Stomach (tissue), 4 donors: ENCODE measurements around the gene PMP22.

ENCODE experiments used
- POLR2A ChIP-seq, 4 donors: fragments of 450-650 bp; IDR thresholded peaks; one replicate each; pipeline ENCODE4 v1.6.1; 2016; ENCODE audit warnings: antibody characterized with exemption in 4 of 4, control low read depth in 2 of 4, mild to moderate bottlenecking in 1 of 4, moderate library complexity in 1 of 4
- TF ChIP-seq, protein P1 (sequence below), 7 experiments: fragments of 450-650 bp in 4 of 7; fragments of 200-600 bp in 3 of 7; sonication (generic) in 3 of 7; IDR thresholded peaks; one replicate each; pipeline ENCODE4 v1.5.1; 2016 to 2019; ENCODE audit warnings: antibody characterized with exemption in 7 of 7, control low read depth in 2 of 7, mild to moderate bottlenecking in 1 of 7

DNA sequence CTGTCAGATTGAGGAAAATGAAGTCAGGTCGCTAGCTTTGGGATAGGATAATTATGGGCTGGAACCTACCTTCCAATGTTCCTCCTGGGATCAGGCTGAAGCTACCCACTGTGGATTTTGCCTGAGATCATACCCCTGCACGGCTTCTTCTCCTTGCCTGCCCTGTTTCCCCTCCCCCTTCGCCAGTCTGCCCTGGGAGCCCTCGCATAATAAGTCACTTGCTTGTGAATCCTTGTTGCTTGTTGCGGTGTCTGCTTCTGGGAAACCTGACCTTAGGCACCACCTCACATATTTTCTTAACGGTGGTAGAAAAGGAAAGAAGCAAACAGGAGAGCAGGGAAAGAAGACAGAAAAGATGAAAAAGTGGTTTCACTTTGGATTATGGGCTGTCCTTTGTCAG, 13.3 kb upstream of the PMP22 start:
- TF ChIP-seq, protein P1, sequence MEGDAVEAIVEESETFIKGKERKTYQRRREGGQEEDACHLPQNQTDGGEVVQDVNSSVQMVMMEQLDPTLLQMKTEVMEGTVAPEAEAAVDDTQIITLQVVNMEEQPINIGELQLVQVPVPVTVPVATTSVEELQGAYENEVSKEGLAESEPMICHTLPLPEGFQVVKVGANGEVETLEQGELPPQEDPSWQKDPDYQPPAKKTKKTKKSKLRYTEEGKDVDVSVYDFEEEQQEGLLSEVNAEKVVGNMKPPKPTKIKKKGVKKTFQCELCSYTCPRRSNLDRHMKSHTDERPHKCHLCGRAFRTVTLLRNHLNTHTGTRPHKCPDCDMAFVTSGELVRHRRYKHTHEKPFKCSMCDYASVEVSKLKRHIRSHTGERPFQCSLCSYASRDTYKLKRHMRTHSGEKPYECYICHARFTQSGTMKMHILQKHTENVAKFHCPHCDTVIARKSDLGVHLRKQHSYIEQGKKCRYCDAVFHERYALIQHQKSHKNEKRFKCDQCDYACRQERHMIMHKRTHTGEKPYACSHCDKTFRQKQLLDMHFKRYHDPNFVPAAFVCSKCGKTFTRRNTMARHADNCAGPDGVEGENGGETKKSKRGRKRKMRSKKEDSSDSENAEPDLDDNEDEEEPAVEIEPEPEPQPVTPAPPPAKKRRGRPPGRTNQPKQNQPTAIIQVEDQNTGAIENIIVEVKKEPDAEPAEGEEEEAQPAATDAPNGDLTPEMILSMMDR (IDR thresholded peaks at IDR 0.05) = no peak
- no peak for TF ChIP-seq POLR2A (IDR thresholded peaks at IDR 0.05)
